Suprapubic skin (tissue), 4 donors: ENCODE results near the gene SASH1.

ENCODE experiments used
- CTCF ChIP-seq, 2 donors: fragments of 200-600 bp in 1 of 2; fragments of 450-650 bp in 1 of 2; sonication (generic) in 1 of 2; IDR thresholded peaks; one replicate each; pipeline ENCODE4 v1.5.1; 2016 to 2019; ENCODE audit warnings: antibody characterized with exemption in 2 of 2, mild to moderate bottlenecking in 1 of 2, moderate library complexity in 1 of 2
- EP300 ChIP-seq: sonication (generic); formaldehyde crosslinking; IDR thresholded peaks from one replicate; pipeline ENCODE4 v1.6.1; 2017; ENCODE audit warnings: antibody characterized with exemption
- POLR2A ChIP-seq, 2 donors: fragments of 450-650 bp; IDR thresholded peaks; one replicate each; pipeline ENCODE4 v1.6.1; 2017; ENCODE audit warnings: antibody characterized with exemption in 2 of 2, mild to moderate bottlenecking in 2 of 2, moderate library complexity in 2 of 2
- POLR2AphosphoS5 ChIP-seq, 3 donors: sonication (generic); formaldehyde crosslinking; IDR thresholded peaks; one replicate each; pipeline ENCODE4 v1.6.1; 2017; ENCODE audit warnings: antibody characterized with exemption in 3 of 3

- TF ChIP-seq CTCF (IDR thresholded peaks at IDR 0.05) (no peak), POLR2A (IDR thresholded peaks at IDR 0.05) (no peak), POLR2AphosphoS5 (IDR thresholded peaks at IDR 0.05) (no peak), EP300 (no peak)
Measured at GRCh38 chr6:148448369-148449012, 105.9 kb downstream of the SASH1 start.
